K562 (cell line): ENCODE data around the gene DHX29.

Experiments
- CTCF ChIP-seq, 3 experiments: IDR thresholded peaks in 2 of 3; conservative IDR thresholded peaks in 1 of 3; 2 replicates each; pipeline ENCODE4 v1.5.1; 2011 to 2012; ENCODE audit warnings: low read length in 3 of 3, mild to moderate bottlenecking in 3 of 3, control low read depth in 2 of 3, improper control_type of control experiment in 1 of 3, inconsistent platforms in 1 of 3, low read depth in 1 of 3, mixed read lengths in 1 of 3, moderate library complexity in 1 of 3; ENCODE audit not compliant: insufficient read depth in 2 of 3
- E2F1 ChIP-seq: sonication (generic); formaldehyde crosslinking; IDR thresholded peaks from 2 replicates; pipeline ENCODE4 v1.8.1; 2023; ENCODE audit warnings: mild to moderate bottlenecking, missing genetic modification reagents, moderate library complexity
- EZH2 ChIP-seq: IDR thresholded peaks from 2 replicates; pipeline ENCODE4 v1.6.1; 2012; ENCODE audit warnings: low read depth, mild to moderate bottlenecking, inconsistent platforms, low read length, borderline replicate concordance
- HDGF ChIP-seq: fragments of 450-650 bp; IDR thresholded peaks from 2 replicates; pipeline ENCODE4 v1.6.1; 2016
- MAX ChIP-seq: sonication (generic); formaldehyde crosslinking; IDR thresholded peaks from 2 replicates; pipeline ENCODE4 v1.9.0; 2022; ENCODE audit warnings: mild to moderate bottlenecking, missing genetic modification reagents
- NCOA1 ChIP-seq: fragments of 450-650 bp; IDR thresholded peaks from 2 replicates; pipeline ENCODE4 v1.6.1; 2016; ENCODE audit warnings: low read depth
- NCOA4 ChIP-seq: fragments of 450-650 bp; IDR thresholded peaks from 2 replicates; pipeline ENCODE4 v1.6.1; 2018; ENCODE audit warnings: mild to moderate bottlenecking; ENCODE audit not compliant: partially characterized antibody
- NR3C1 ChIP-seq: sonication (generic); formaldehyde crosslinking; IDR thresholded peaks from 2 replicates; pipeline ENCODE4 v1.8.1; 2022; ENCODE audit warnings: missing genetic modification reagents
- PHB ChIP-seq: fragments of 250-450 bp; sonication (Bioruptor Pico); IDR thresholded peaks from 2 replicates; pipeline ENCODE4 v1.5.0; 2021
- POLR2A ChIP-seq: fragments of 450-650 bp; conservative IDR thresholded peaks from 2 replicates; pipeline ENCODE4 v1.6.1; 2016
- POLR2H ChIP-seq: IDR thresholded peaks from 2 replicates; pipeline ENCODE4 v1.6.1; 2016; ENCODE audit warnings: missing genetic modification characterization, low read depth, mild to moderate bottlenecking, control low read depth, missing compliant biosample characterization, moderate library complexity
- THRA ChIP-seq: fragments of 450-650 bp; IDR thresholded peaks from 2 replicates; pipeline ENCODE4 v1.6.1; 2017; ENCODE audit warnings: mild to moderate bottlenecking, moderate library complexity
- ZKSCAN1 ChIP-seq: fragments of 150-350 bp; IDR thresholded peaks from 2 replicates; pipeline ENCODE4 v1.6.1; 2016; ENCODE audit warnings: low read depth, low read length

- TF ChIP-seq ZKSCAN1 (no peak), E2F1 (CRISPR knock-in tag) (no peak), NCOA1 (no peak), HDGF (no peak), PHB (CRISPR knock-in tag) (no peak), POLR2H (tag) (no peak), MAX (CRISPR knock-in tag) (no peak), THRA (no peak), NR3C1 (CRISPR knock-in tag) (no peak), EZH2 (no peak), NCOA4 (no peak), CTCF (IDR thresholded peaks at IDR 0.05 in 2 of 3, conservative IDR thresholded peaks at IDR 0.05 in 1 of 3; ENCODE audit: insufficient read depth in 2 of 3, low read depth in 1 of 3, low read length in 3 of 3) (no peak), POLR2A (no peak)
Measured at GRCh38 chr5:55225346-55225745, 82.1 kb downstream of the DHX29 start.
